ENCODE measurements around the gene MT1E. TPM values are rescaled to one million over a fixed set of nuclear protein-coding genes. Genes with fewer than 3 reads are reported as not detected.

MT1E gene
- total and polyA plus RNA-seq, 10 donors: 2.5 to 49.6 (median 27.0) TPM

GRCh38 chr16:56652600-56652999, 27.0 kb downstream of the MT1E start:
- 44 to 67% (median 58%) methylated on average over 1 of the region's 1 CpG for WGBS, 5 donors
- TF ChIP-seq POLR2A (IDR thresholded peaks at IDR 0.05) (no peak), POLR2AphosphoS5 (IDR thresholded peaks at IDR 0.05) (no peak), CTCF (IDR thresholded peaks at IDR 0.05 in 8 of 11, conservative IDR thresholded peaks at IDR 0.05 in 3 of 11) (no peak)
- Histone ChIP-seq H3K36me3 (no peaks in the 10 kb centered on the region), H3K4me3 (no peak overlapping the region), H3K27me3 (replicated peaks in 1 of 7) (peaks cover 0 to 42% (median 11%) of the 10 kb centered on the region in 7 donors), H3K4me1 (peaks cover 0 to 6% (median 4%) of the 10 kb centered on the region in 6 donors), H3K27ac (no peak overlapping the region), H3K9me3 (no peaks in the 10 kb centered on the region)
- DNase-seq: no peak
- intact Hi-C loops (cut with DNase I; ENCODE audit: low total_unique reads): no loop called here

- WGBS, 5 donors: 73 to 81% (median 79%) methylated on average over 7 of the region's 7 CpGs
- no peak for DNase-seq
- H3K36me3 ChIP-seq: no peaks in the 10 kb centered on the region
- peaks cover 0 to 12% (median 10%) of the 10 kb centered on the region in 6 donors for H3K4me1 ChIP-seq
- TF ChIP-seq POLR2AphosphoS5 (IDR thresholded peaks at IDR 0.05): no peak
- no peak for TF ChIP-seq CTCF (IDR thresholded peaks at IDR 0.05 in 8 of 11, conservative IDR thresholded peaks at IDR 0.05 in 3 of 11)
- TF ChIP-seq POLR2A (IDR thresholded peaks at IDR 0.05): no peak
- no peaks in the 10 kb centered on the region for H3K9me3 ChIP-seq
- no peak overlapping the region for H3K4me3 ChIP-seq
- intact Hi-C loops (cut with DNase I; ENCODE audit: low total_unique reads): no loop called here
- H3K27ac ChIP-seq: no peak overlapping the region
- H3K27me3 ChIP-seq (replicated peaks in 1 of 7): peaks cover 0 to 42% (median 6%) of the 10 kb centered on the region in 7 donors
These were observed 27.6 kb downstream of the MT1E start for GRCh38 chr16:56653218-56653617.

- TF ChIP-seq POLR2AphosphoS5 (IDR thresholded peaks at IDR 0.05) (peak; percentile 64 to 83 (median 65)), CTCF (IDR thresholded peaks at IDR 0.05 in 8 of 11, conservative IDR thresholded peaks at IDR 0.05 in 3 of 11) (no peak)
- 0 to 3% (median 1%) methylated on average over 32 to 46 of the region's 46 CpGs for WGBS, 5 donors
- Histone ChIP-seq H3K4me3 (peak within 1 kb of the TSS; percentile 49 to 81 (median 66)), H3K27me3 (replicated peaks in 1 of 7) (peaks cover 0 to 31% (median 1%) of the 10 kb centered on the region in 7 donors), H3K36me3 (no peaks in the 10 kb centered on the region), H3K4me1 (peaks cover 0 to 28% (median 19%) of the 10 kb centered on the region in 6 donors), H3K27ac (peak within 1 kb of the TSS in 7 of 8 donors; percentile 61 to 86 (median 79)), H3K9me3 (no peaks in the 10 kb centered on the region)
- DNase-seq: peak; percentile 91
- intact Hi-C loops (cut with DNase I; ENCODE audit: low total_unique reads): no loop called here
These were observed 32.2 kb downstream of the MT1E start, which contains the start of gene MT1F for GRCh38 chr16:56657555-56658326. Gene MT1F, plus strand, starts transcription at chr16:56657959. Its CDS starts 100 bp downstream, at chr16:56658059.

GRCh38 chr16:56658327-56658875, 32.8 kb downstream of the MT1E start:
- intact Hi-C loops (cut with DNase I; ENCODE audit: low total_unique reads): no loop called here
- Histone ChIP-seq H3K27ac (peak overlapping the region in 6 of 8 donors; percentile 61 to 86 (median 80)), H3K4me1 (peaks cover 0 to 35% (median 24%) of the 10 kb centered on the region in 6 donors), H3K27me3 (replicated peaks in 1 of 7) (peaks cover 0 to 36% (median 8%) of the 10 kb centered on the region in 7 donors), H3K36me3 (no peaks in the 10 kb centered on the region), H3K4me3 (peak overlapping the region; percentile 49 to 81 (median 66)), H3K9me3 (no peaks in the 10 kb centered on the region)
- DNase-seq: no peak
- TF ChIP-seq POLR2AphosphoS5 (IDR thresholded peaks at IDR 0.05) (no peak), POLR2A (IDR thresholded peaks at IDR 0.05) (no peak), CTCF (IDR thresholded peaks at IDR 0.05 in 8 of 11, conservative IDR thresholded peaks at IDR 0.05 in 3 of 11) (no peak)
- 30 to 49% (median 36%) methylated on average over 5 to 10 of the region's 10 CpGs for WGBS, 5 donors
